Adrenal gland (tissue), 12 donors: ENCODE measurements around the gene ECE2. TPM values are rescaled to one million over a fixed set of nuclear protein-coding genes. Genes with fewer than 3 reads are reported as not detected.
A peak's percentile ranks its signal among the peaks of the same experiment; 100 is the strongest.

Experiments
- DNase-seq, 7 donors: peaks; one replicate each; pipeline ENCODE4 v3.0.0-alpha.2; 2019 to 2020
- H3K27ac ChIP-seq, 5 donors: fragments of 200-600 bp; sonication (generic) in 4 of 5; 1 replicate in 3 of 5; 2 replicates in 2 of 5; pipeline versions ENCODE4 v1.5.1 to v1.8.0; 2016 to 2020; ENCODE audit warnings: mild to moderate bottlenecking in 1 of 5
- H3K27me3 ChIP-seq: fragments of 200-600 bp; 2 replicates; pipeline ENCODE4 v1.8.0; 2021
- H3K36me3 ChIP-seq, 2 donors: fragments of 200-600 bp; replicated peaks in 1 of 2; 1 replicate in 1 of 2; 2 replicates in 1 of 2; pipeline versions ENCODE4 v1.5.1 to v1.8.0; 2018 to 2022
- H3K4me1 ChIP-seq, 2 donors: fragments of 200-600 bp; replicated peaks in 1 of 2; 1 replicate in 1 of 2; 2 replicates in 1 of 2; pipeline versions ENCODE4 v1.5.1 to v1.8.0; 2018 to 2021
- H3K4me3 ChIP-seq, 4 donors: fragments of 200-600 bp; sonication (generic) in 3 of 4; one replicate each; pipeline ENCODE4 v1.5.1; 2016 to 2018
- H3K9me3 ChIP-seq, 3 donors: fragments of 200-600 bp; sonication (generic) in 1 of 3; replicated peaks in 1 of 3; 1 replicate in 2 of 3; 2 replicates in 1 of 3; pipeline versions ENCODE4 v1.5.1 to v1.8.0; 2016 to 2021
- CTCF ChIP-seq, 6 experiments: fragments of 450-650 bp in 4 of 6; fragments of 200-600 bp in 2 of 6; sonication (generic) in 1 of 6; IDR thresholded peaks; 1 replicate in 5 of 6; 2 replicates in 1 of 6; pipeline versions ENCODE4 v1.5.1 to v1.8.0; 2016 to 2021; ENCODE audit warnings: antibody characterized with exemption in 6 of 6, mild to moderate bottlenecking in 2 of 6, moderate library complexity in 1 of 6
- POLR2A ChIP-seq, 2 donors: fragments of 450-650 bp; IDR thresholded peaks; one replicate each; pipeline ENCODE4 v1.6.1; 2017; ENCODE audit warnings: antibody characterized with exemption in 2 of 2, mild to moderate bottlenecking in 2 of 2, moderate library complexity in 1 of 2
- WGBS, 4 donors: extraction: QIAGEN DNeasy Blood & Tissue Kit in 2 of 4; methylation state at CpG; one replicate each; pipeline versions ENCODE4 v1.1.5 to v1.1.7; 2013 to 2017; 5-methylcytosine and 5-hydroxymethylcytosine counted together
- intact Hi-C, 2 donors: fragments of 100-400 bp; cut with DNase I; formaldehyde crosslinking; loops; one replicate each; pipeline versions ENCODE4 v1.14.1 to v1.15.0; 2022 to 2023
- polyA plus RNA-seq, 3 donors: library from polyadenylated mRNA; stranded (reverse); fragments of 200-250 nt in 2 of 3; fragments of 350-450 nt in 1 of 3; fragmentation: Illumina TruSeq in 1 of 3; extraction: RNeasy Lipid Tissue Mini Kit (QIAGEN cat#74804) in 1 of 3; gene quantifications; one replicate each; pipeline ENCODE4 v1.2.3, GENCODE V29; 2013 to 2014
- total RNA-seq, 9 donors: library from RNA; depleted of rRNA in 4 of 9; stranded (reverse); fragments of >200 nt in 4 of 9; fragments of 120-200 nt in 1 of 9; fragmentation: NEBNext Ultra II Directional in 1 of 9; extraction: Animal tissue kit (Norgen Biotek cat#: 25700) in 1 of 9; gene quantifications; one replicate each; pipeline versions ENCODE4 v1.1.0 to v1.2.4, GENCODE V29; 2013 to 2023
- donor health status: healthy with polysubstance abuse.
- donor health status: Bipolar disorder and iron deficiency.
- donor health status: DM: yes; HTN: yes; CAD: no.
- donor health status: DM: no; HTN: no; CAD: no.
- donor health status: DM: no; HTN: no; CAD: no.
- donor health status: DM: yes; HTN: yes; CAD: no.

Gene ECE2
- total and polyA plus RNA-seq, 12 donors: 0.27 to 15.2 (median 5.8) TPM; not detected in 4

- no peak for DNase-seq
- peaks cover 0 to 20% of the 10 kb centered on the region in 2 donors for H3K4me1 ChIP-seq
- no peaks in the 10 kb centered on the region for H3K27me3 ChIP-seq
- no peak overlapping the region for H3K4me3 ChIP-seq
- peaks cover 0 to 47% of the 10 kb centered on the region in 2 donors for H3K36me3 ChIP-seq
- intact Hi-C loops: loop anchor here (5.0 to 10.0 kb wide), 2 partner anchors 93 to 346 kb away; no protein-coding TSS in a partner anchor
- TF ChIP-seq CTCF (IDR thresholded peaks at IDR 0.05) (peak in 1 of 6 experiments; percentile 8), POLR2A (IDR thresholded peaks at IDR 0.05) (no peak)
- H3K27ac ChIP-seq: peak overlapping the region in 2 of 5 donors; percentile 66 to 67
- H3K9me3 ChIP-seq: no peaks in the 10 kb centered on the region
- 56 to 83% (median 79%) methylated on average over 2 to 4 of the region's 4 CpGs for WGBS, 4 donors
These were observed 35.3 kb upstream of the ECE2 start for GRCh38 chr3:184240384-184241140.

- Histone ChIP-seq H3K27ac (peak overlapping the region in 2 of 5 donors; percentile 66 to 67), H3K9me3 (no peaks in the 10 kb centered on the region), H3K27me3 (no peaks in the 10 kb centered on the region), H3K4me3 (peak overlapping the region in 1 of 4 donors; percentile 23), H3K36me3 (peaks cover 0 to 48% of the 10 kb centered on the region in 2 donors), H3K4me1 (peaks cover 0 to 20% of the 10 kb centered on the region in 2 donors)
- DNase-seq: no peak
- TF ChIP-seq CTCF (IDR thresholded peaks at IDR 0.05): no peak
- no peak for TF ChIP-seq POLR2A (IDR thresholded peaks at IDR 0.05)
- WGBS, 4 donors: 20 to 34% (median 29%) methylated on average over 4 to 17 of the region's 17 CpGs; no CpG with 5 or more reads in 1 of the 4 donors
- intact Hi-C loops: loop anchor here (5.0 to 10.0 kb wide), 2 partner anchors 94 to 346 kb away; no protein-coding TSS in a partner anchor
These were observed 34.7 kb upstream of the ECE2 start for GRCh38 chr3:184241141-184241446.

DNA sequence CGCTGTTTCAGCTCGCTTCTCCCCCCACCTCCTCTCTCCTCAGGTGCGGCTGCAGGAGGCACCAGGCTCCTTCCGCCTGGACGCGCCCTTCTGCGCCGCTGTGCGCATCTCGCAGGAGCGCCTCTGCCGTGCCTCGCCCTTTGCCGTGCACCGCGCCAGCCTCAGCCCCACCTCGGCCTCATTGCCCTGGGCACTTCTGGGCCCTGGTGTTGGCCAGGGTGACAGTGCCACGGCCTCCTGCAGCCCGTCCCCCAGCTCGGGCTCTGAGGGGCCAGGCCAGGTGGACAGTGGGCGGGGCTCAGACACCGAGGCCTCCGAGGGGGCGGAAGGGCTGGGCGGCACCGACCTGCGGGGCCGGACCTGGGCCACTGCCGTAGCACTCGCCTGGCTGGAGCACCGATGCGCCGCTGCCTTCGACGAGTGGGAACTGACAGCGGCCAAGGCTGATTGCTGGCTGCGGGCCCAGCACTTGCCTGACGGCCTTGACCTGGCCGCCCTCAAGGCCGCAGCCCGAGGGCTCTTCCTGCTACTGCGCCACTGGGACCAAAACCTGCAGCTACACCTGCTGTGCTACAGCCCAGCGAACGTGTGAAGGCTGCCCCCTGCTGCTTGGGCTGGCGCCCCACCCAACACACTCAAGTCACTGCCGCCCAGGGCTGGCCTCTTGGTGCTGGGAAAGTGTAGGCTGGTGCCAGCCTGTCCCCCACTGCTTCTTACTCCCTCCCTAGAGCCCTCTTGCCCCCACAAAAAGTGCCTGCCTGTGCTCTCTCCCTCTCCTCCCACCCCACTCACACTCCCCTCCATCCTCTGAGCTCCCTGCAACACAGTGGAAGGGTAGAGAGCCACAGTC is 34.1 kb upstream of the ECE2 start:
- Histone ChIP-seq H3K27me3 (no peaks in the 10 kb centered on the region), H3K4me3 (peak overlapping the region in 1 of 4 donors; percentile 23), H3K27ac (peak overlapping the region in 2 of 5 donors; percentile 66 to 67), H3K4me1 (peaks cover 0 to 20% of the 10 kb centered on the region in 2 donors), H3K36me3 (peaks cover 0 to 44% of the 10 kb centered on the region in 2 donors), H3K9me3 (no peaks in the 10 kb centered on the region)
- DNase-seq: peak; percentile 75 to 91 (median 86)
- TF ChIP-seq CTCF (IDR thresholded peaks at IDR 0.05) (peak; percentile 38 to 80 (median 73)), POLR2A (IDR thresholded peaks at IDR 0.05) (peak in 1 of 2 donors; percentile 25)
- 18 to 43% (median 29%) methylated on average over 6 to 46 of the region's 46 CpGs for WGBS, 4 donors
- intact Hi-C loops: loop anchor here (5.0 to 10.0 kb wide), 2 partner anchors 94 to 347 kb away; no protein-coding TSS in a partner anchor

DNA sequence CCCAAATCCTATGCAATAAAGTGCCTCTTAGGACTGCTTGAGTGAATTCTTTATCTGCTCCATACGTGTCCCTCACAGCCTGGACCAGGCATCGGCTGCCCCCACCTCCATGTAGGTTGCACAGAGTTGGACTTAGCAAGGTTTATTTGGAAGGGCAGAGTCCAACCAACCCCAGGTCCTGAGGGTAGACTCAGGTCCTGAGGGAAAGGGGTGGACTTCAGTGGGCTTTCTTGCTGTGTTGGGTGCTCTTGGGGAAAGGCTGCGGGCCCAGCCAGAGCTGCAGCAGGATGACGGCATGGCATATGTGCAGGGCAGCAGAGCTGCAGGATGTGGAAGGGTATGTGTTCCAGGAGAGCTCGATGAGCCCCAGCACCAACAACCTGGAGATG is 33.5 kb upstream of the ECE2 start:
- Histone ChIP-seq H3K27me3 (no peaks in the 10 kb centered on the region), H3K9me3 (no peaks in the 10 kb centered on the region), H3K4me1 (peaks cover 0 to 20% of the 10 kb centered on the region in 2 donors), H3K27ac (peak overlapping the region in 1 of 5 donors; percentile 67), H3K4me3 (no peak overlapping the region), H3K36me3 (peaks cover 0 to 44% of the 10 kb centered on the region in 2 donors)
- TF ChIP-seq POLR2A (IDR thresholded peaks at IDR 0.05) (no peak), CTCF (IDR thresholded peaks at IDR 0.05) (no peak)
- intact Hi-C loops: loop anchor here (5.0 to 10.0 kb wide), 2 partner anchors 95 to 347 kb away; no protein-coding TSS in a partner anchor
- DNase-seq: no peak
- 64 to 77% (median 68%) methylated on average over 3 to 5 of the region's 5 CpGs for WGBS, 4 donors
